ENCODE data around the gene U2SURP.

DNA sequence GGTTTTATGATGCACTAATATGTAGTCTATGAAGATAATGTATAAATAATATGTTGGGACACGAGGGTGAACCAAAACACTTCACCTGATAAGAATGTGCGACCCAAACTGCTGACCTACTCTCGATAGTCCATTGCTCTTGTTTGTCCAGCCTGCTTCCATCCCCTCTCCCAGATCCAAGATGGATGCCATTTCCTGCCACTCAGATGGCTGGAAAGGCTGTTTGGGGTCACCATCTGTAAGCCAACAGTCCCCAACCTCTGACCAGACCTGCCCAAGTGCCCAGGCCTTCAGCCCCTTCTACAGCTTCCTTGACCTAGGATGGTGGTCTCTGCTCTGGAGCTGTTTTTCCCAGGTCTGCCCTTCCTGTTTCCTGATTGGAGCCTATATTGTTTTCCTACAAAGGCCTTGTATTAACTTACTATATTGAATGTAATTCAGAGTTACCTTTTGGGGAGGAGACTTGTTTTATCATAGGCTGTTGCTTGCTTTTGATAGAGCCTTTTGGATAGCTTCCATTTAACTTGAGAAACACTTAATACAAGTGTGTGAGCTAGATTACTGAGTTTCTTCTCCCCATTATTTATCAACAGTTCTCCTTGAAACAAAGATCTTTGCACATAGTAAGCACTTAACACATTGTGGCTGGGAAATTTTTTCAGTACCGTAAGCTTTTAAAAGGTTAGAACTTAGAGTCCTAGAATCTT lies 32.9 kb upstream of the U2SURP start:
- TF ChIP-seq CEBPB (IDR thresholded peaks at IDR 0.05; ENCODE audit: borderline replicate concordance in 1 of 2, low read depth in 2 of 2, low read length in 2 of 2): no peak
- no peak for TF ChIP-seq POLR2AphosphoS5 (IDR thresholded peaks at IDR 0.05; ENCODE audit: low read length)
- no peak for TF ChIP-seq JUND (IDR thresholded peaks at IDR 0.05; ENCODE audit: low read depth, low read length)
- TF ChIP-seq, protein P1, sequence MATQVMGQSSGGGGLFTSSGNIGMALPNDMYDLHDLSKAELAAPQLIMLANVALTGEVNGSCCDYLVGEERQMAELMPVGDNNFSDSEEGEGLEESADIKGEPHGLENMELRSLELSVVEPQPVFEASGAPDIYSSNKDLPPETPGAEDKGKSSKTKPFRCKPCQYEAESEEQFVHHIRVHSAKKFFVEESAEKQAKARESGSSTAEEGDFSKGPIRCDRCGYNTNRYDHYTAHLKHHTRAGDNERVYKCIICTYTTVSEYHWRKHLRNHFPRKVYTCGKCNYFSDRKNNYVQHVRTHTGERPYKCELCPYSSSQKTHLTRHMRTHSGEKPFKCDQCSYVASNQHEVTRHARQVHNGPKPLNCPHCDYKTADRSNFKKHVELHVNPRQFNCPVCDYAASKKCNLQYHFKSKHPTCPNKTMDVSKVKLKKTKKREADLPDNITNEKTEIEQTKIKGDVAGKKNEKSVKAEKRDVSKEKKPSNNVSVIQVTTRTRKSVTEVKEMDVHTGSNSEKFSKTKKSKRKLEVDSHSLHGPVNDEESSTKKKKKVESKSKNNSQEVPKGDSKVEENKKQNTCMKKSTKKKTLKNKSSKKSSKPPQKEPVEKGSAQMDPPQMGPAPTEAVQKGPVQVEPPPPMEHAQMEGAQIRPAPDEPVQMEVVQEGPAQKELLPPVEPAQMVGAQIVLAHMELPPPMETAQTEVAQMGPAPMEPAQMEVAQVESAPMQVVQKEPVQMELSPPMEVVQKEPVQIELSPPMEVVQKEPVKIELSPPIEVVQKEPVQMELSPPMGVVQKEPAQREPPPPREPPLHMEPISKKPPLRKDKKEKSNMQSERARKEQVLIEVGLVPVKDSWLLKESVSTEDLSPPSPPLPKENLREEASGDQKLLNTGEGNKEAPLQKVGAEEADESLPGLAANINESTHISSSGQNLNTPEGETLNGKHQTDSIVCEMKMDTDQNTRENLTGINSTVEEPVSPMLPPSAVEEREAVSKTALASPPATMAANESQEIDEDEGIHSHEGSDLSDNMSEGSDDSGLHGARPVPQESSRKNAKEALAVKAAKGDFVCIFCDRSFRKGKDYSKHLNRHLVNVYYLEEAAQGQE (IDR thresholded peaks at IDR 0.05; ENCODE audit: low read depth, low read length): no peak
- no peak for TF ChIP-seq JUNB (IDR thresholded peaks at IDR 0.05)
- TF ChIP-seq CHD1 (IDR thresholded peaks at IDR 0.05; ENCODE audit: low read depth, low read length): no peak
- TF ChIP-seq HDAC6 (IDR thresholded peaks at IDR 0.05; ENCODE audit: unreplicated experiment): no peak
- TF ChIP-seq FOXM1 (IDR thresholded peaks at IDR 0.05; ENCODE audit: low read depth, low read length): no peak
